GM19035 (cell line): ENCODE measurements around the gene WNT8B.

Source experiments
- ATAC-seq: cut with Tn5 transposase; IDR thresholded peaks from one replicate; pipeline ENCODE4 v1.9.1; 2021; ENCODE audit not compliant: unreplicated experiment

The WNT8B gene

DNA sequence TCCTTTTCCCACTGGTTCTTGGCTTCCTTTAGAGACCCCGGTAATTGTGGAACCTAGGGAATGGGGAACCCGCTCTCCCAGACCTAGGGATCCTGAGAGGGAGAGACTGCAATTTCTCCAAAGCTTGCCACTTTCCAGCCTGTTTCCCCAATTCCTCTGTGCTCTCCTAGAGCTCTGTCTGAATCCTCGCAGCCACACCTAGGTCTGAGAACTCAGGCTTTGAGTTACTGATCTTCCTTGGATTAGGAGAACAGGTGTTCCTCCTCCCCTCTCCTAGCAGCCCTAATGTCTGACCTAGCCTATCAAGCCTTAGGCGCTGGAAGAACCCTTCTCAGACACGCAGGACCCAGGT is 20.0 kb downstream of the WNT8B start:
- ATAC-seq = no peak

DNA sequence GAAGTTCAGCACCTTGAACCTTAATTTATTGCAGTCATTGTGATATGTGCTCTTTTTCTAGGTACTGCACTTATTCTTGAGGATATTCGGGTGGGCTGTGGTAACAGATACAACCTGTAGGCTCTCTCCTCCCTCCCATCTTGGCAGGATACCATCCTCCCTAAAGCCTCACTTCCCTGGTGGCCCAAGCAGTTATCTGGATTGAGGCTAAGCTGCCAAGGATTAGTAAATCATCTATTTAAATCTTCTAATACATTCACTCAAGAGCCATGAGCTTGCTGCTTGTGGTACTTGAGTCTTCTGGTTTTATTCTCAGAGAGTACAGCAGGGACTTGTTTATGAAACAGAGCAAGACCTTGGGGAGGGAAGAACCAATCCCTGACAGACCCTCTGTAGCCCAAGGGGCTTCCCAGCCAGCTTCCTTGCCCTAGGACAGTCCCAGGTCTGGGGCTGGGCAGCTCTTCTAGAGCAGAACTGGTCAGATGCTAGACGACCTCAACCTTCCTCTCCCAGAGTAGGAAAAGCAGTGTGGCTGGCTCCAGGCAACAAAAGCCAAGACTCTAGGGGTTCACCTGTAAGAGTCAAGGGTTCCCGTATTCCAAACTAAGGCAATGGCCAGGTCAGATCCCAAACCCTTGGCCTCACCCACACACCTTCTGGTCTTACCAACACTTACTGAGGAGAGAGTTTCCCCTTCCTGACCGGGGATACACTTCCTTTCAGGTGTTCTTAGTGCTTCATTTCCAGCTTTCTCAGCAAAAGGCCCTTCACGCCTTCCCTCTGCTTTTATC is 21.3 kb downstream of the WNT8B start:
- no peak for ATAC-seq

DNA sequence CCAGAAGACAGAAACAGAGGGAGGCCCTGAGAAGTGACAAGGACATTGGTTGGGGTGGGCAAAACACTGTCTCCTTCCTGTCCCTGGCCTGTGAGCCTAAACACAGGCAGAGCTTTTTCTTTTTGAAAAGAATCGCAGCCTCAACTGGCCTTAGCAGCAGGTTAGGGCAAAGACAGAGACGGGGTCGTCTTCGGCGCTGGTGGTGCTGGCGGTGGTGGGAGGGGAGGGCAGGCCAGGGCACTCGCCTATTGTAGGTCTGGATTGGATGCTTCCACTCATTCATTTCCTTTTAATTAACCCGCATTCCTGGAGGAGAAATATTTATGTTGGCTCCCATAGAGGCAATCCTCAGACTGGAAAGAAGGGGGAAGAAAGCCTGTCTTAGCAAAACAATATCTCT is 22.6 kb downstream of the WNT8B start:
- no peak for ATAC-seq

GRCh38 chr10:100485801-100486495 is 23.1 kb downstream of the WNT8B start:
- ATAC-seq = no peak

DNA sequence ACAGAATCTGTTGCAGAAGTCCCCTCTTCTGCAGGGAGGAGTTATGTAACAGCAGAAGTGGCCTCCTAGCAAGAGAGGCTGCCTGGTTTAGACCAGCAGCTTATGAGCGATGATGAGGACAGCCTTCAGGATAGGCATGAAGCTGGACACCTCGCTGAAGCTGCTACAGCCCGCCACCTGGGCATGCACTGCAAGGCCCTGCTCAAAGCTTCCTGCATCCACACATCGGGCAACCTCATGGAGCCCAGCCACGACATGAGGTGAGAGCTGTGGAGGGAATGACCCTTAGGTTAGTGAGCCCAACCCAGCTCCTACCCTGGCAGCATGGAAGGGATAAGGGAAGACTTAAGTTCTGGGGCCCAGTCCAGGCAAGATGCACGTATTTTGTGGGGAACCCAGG is 24.7 kb downstream of the WNT8B start:
- ATAC-seq = no peak

DNA sequence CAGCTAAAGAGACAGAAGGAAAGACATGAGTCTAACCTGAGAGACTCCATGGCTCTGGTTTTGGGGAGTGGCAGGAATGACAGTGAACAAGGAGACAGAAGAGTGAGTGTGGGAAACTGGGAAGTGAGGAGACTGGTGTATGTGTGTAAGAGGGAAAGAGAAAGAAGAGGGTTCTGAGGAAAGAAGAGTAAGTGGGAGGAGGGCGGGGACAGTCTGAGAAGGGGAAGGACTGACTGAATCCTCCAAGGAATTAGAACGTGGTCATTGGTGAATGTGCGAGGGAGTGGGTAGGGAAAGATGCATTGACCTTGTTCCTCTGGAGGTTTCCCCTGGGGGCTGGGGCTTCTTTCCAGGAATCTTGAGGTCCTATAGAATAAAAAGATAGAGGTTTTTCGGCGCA is 26.6 kb downstream of the WNT8B start:
- ATAC-seq = no peak

DNA sequence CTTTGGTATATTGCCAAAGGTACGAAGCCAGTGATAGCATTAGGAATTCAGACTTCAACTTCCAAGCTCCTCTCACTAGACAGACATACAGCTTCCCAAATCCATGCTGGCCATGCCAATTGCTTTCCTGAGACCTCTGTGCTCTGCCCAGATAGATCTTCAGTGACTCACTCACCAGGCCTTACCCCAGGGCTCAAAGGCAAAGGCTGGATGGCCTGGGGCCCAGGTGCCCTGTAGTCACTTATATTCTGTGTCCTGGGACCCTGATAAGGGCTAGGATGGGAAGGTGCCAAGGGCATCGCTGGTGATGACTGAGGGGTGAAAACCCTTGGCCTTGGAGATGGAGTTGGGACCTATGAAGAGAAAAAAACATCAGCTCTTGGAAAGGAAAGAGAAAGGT is 27.7 kb downstream of the WNT8B start:
- no peak for ATAC-seq

GRCh38 chr10:100496567-100496966 is 33.8 kb downstream of the WNT8B start:
- ATAC-seq = no peak

GRCh38 chr10:100498059-100498458 is 35.2 kb downstream of the WNT8B start:
- no peak for ATAC-seq

- no peak for ATAC-seq
These were observed 38.6 kb downstream of the WNT8B start for GRCh38 chr10:100501423-100501822.

DNA sequence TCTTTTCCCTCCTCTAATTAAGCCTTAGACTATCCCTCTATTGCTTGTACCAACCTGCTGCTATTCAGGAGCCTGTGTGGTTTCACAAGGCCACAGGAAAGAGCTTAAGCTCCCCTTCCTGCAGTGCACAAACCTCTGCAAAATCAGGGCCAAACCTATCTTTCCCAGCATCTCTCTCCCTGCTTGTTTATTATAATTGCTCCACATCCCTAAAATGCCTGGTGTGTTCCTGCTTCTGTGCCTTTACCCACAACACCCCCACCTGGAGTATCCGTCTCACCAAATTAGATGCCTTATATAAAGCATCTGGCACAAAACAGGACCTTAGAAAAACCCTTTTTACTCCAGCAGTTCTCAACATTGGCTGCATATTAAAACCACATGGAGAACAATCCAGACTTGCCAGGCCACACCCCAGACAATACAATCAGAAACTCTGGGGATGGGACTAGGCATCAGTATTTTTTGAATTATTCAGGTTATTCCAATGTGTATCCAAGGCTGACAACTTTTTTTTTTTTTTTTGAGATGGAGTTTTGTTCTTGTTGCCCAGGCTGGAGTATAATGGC is 40.2 kb downstream of the WNT8B start:
- no peak for ATAC-seq

GRCh38 chr10:100504096-100504495 is 41.3 kb downstream of the WNT8B start:
- ATAC-seq = no peak

DNA sequence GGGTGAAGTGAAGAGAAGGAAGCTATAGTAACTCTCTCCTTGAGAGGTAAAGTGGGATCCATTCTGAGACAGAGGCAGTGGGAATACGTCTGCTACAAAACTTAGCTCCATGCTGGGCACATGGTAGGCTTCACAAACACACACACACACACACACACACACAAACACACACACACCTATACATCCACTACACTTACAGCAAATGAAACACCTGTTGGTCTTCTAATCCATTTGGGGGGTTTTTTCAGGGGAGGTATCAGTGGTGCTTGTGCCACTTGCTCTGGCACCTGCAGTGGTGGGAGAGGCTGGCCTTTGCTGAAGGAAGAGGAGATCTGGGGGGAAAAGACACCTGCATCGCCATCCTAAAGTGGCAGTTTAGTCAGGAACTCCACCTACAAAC is 42.4 kb downstream of the WNT8B start:
- ATAC-seq = no peak

DNA sequence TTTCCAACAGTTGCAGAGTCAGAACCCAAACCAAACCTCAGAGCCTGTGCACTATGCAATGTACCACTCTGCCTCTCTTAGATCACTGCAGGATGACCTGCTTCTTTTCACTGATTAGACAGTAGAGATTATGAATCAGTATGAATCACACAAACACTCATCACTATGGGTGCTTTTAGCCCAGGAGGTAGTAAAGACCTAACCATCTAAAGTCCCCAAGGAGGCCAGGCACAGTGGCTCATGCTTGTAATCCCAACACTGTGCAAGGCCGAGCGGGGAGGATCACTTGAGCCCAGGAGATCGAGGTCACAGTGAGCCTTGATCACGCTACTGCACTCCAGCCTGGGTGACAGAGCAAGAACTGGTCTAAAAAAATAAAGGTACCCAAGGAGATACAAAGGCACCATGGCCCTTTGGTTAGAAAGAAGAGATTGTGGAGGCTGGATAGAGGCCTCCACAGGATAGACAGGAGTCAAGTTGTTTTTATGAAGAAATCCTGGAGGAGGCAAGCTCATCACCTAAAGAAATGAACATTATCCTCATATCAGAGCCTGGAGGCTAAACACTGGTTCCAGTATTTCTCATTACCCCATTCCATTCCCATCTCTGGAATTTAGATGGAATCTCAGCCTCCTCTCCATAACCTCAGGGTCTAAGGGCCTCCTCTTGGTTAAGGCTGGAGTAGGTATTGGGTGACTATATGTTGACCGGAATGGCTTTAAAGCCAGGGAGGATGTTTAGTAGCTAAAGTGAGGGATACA is 44.0 kb downstream of the WNT8B start:
- ATAC-seq = no peak

DNA sequence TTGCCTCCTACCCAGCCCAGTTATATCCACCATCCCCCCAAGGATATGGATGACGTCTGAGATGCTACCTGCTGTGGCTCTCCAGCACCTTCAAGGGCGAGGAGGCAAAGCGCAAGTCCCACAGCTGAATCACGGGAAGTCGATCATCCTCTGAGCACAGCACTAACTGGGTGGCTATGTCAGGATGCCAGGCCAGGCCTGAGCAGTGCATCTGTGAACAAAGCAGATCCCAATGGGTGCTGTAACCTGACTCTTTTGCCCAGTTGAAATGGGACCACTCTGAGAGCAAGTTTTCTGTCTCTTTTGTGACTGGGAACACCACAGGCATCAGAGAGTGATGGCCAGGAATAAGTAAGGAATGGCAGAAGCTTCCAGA is 44.5 kb downstream of the WNT8B start:
- no peak for ATAC-seq

DNA sequence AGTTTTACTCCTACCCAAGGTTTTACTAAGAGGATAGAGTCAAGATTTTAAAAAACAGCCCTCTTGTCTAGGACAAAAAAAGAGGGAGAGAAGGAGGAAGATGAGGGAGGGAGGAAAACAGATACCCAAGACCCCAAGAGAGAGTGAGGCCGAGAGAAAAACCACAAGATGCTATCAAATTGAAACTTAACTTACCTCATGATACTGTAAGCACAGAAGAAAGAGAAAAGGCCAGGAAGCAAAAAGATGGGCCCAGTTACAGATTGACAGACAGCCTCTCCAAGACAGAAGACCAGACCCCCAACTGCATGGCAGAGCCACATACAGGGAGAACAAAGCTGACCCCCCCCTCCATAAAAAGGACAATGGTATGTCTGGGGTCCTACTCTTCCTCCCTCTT is 45.5 kb downstream of the WNT8B start:
- ATAC-seq = no peak

- no peak for ATAC-seq
These were observed 45.9 kb downstream of the WNT8B start for GRCh38 chr10:100508691-100509150.

GRCh38 chr10:100509241-100509840 is 46.5 kb downstream of the WNT8B start:
- no peak for ATAC-seq

GRCh38 chr10:100510533-100511308 is 47.9 kb downstream of the WNT8B start:
- no peak for ATAC-seq

- no peak for ATAC-seq
These were observed 52.8 kb downstream of the WNT8B start for GRCh38 chr10:100515612-100516011.
